GM21515 (cell line): ENCODE measurements around the gene ANKH.
"Not testable (repeated sequence)": the region's sequence is repeated elsewhere in the genome, so short reads cannot be mapped to it uniquely, and the experiment has no call there.

ENCODE experiments used
- ATAC-seq: cut with Tn5 transposase; IDR thresholded peaks from one replicate; pipeline ENCODE4 v1.9.1; 2021; ENCODE audit not compliant: unreplicated experiment

Gene ANKH

DNA sequence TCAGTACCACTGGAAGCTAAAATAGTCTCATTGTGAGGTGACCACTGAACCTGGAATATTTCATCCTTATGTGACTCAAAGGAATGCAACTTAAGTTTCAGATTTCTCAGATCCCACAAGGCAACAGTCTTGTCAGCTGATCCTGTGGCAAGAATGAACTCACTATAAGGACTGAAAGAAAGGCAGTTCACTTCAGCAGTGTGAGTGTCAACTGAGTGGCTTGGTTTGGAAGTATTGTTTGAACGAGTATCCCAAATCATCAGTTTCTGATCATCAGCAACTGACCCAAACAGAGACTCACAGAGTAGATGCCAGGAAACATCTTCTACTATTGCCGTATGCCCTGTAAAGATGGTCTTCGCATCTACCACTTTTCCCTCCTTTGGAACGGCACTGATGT lies 74.2 kb downstream of the ANKH start:
- not testable (repeated sequence) for ATAC-seq

DNA sequence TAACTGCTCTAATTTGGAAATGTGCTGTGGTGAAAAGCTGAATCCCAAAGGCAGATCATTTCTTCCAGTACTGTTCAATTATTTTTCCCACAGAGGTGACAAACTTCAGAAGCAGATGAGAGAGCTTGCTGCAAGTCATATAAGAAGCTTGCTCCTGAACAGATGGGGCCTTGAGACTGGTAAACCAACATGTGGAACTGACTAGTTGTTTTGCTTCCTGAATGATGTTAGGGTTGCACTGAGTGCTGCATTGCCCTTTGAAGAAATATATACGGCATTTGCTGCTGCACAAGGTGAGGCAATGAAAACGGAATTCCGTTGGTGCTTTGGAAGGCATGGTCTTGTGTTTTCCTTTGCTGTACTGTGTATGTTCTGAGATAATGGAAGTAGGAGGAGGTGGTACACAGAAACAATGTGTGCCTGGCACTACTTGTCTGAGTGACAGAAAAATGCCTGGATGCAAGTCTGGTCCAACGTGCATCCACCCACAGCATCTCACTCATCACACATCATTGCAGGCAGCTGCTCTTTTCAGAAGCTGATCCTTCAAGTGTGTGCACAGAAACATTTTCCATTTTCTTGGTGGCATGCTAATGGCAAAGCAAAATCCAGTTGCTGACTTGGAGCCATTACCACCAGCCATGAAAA lies 76.9 kb downstream of the ANKH start:
- no peak for ATAC-seq

DNA sequence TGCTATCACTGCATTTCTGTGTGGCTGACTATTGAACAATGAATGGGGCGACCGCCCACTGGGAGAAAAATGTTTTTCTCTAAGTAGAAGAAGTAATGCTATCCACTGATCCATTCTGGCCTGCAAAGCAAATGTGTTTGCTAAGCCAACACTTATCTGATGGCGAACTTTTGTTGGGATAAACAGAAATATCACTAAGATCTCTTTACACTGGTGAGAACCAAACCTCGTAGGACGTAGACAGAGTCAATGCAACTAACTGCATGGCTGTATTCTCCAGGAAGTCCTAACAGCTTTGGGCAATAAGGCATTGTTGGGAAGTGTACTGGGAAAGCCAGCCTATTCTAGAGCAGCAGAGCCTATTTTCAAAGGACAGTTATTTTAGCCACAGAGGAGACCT lies 77.7 kb downstream of the ANKH start:
- no peak for ATAC-seq

DNA sequence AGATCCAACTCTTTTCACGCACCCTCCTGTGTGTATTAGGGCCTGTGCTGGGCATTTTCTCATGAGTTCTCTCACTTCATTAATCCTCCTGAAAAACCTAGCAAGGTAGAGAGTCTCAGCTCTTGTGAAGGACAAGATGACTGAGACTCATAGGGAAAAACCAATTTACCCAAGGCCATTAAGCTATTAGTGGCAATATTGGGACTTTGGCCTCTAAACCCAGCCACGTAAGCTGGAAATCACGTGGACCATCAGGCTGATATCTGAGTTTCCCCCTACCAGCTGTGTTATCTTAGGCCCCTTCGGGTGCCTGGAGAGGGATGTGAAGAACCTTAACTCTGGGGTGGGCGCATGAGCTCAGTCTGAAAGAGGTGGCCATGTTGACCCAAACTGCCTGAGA lies 80.7 kb downstream of the ANKH start:
- no peak for ATAC-seq

DNA sequence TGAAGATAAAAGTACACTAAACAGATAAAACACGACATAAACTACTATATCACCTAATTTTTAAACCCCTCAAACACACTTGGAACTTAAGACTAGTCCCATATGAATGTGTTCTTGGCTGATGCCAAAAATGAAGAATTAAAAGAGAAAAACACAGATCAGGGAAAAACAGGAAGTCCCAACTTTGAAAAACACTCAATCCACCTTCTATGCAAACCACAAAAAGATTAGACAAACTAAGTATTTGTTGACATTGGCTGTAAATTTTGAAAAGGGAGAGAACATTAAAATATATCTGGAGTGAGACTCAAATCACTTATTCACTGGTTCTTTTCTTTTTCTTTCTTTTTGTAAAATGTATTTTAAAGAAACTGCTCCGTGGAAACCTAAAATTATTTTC lies 81.4 kb downstream of the ANKH start:
- ATAC-seq: no peak

DNA sequence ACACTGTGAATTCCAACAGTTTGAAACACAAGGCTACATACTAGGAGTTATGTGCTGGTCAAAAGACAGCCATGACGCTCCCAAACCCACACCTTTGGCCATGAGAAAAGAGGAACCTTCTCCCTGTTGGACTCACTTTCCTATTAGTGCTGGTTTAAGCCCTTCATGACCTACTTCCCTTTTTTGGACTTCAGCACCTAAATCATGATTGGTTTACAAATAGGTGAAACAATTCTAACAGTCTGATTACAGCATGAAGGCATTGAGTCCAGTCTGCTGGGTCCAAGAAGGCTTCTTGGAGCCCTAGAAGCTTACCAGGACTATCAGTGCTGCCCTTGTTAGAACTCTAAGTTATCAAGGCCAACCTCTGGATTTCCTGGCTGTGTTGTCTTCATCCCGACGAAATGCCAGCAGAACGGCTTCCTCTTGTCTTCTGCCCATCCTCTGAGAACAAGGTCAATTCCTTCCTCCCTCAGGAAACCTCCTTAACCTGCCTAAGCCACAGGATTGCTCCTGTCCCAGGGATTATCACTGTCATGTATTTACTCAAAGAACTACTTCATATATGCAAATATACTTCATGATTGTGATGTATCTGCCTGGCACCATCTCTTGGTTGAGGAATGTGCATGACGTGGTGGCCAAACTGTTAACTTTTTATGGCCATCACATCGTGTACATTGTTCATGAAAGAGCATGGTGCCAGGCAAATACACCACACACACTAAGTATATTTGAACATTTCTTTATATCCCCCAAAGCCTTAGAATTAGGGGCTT lies 83.6 kb downstream of the ANKH start:
- ATAC-seq: no peak

DNA sequence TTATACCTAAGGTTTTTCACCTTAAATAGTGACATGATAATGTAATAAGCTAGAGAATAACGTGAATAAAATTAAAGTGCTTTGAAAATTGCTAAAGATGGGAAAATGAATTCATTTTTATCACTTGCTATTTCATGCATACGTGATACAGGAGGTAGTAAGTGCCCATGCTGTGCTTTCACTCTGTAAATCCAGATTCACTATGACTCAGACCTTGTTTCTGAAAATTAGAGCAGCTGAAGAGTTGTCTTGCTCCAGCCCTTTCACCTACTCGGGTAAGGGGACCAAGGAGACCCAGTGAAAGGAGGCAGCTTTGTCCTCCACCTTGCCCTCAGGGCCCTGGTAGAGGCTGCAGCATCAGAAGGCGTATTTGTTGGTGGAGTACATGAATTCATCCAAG lies 87.9 kb downstream of the ANKH start:
- ATAC-seq: no peak

DNA sequence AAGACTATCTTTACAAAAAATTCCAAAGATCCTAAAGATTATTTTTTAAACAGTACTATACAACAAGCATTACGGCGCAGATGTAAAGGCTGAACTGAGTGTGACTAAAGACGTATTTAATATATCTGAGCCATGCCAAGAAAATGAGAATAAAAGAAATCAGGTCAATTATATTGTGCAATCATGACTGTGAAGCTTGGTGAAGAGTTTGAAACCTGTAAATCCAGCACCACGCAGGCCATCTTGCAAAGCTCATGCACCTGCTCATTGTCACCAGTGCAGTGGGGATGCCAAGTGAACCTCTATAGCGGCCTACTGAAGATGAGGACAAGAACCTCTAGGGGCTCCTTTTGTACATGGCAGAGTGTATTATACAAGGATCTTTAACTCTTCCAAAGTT lies 89.0 kb downstream of the ANKH start:
- no peak for ATAC-seq

DNA sequence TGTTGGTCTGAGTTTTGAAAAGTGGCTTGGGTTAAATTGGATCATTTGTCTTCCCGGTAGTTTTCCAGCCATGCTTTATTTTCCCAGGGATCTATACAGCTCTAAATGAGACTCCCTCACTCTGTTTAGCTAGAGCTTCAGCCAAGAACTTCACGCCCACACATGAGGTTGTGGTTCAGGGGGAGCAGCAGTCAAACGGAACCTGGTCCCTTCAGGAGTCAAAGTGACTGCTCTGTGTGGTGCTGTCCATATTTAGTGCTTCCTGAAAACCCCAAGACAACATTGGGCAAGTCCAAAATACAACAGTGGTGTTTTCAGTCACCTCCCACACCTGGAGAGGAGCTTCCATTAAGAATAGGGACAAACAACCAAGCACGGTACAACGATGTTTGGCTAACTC lies 90.5 kb downstream of the ANKH start:
- ATAC-seq: no peak

DNA sequence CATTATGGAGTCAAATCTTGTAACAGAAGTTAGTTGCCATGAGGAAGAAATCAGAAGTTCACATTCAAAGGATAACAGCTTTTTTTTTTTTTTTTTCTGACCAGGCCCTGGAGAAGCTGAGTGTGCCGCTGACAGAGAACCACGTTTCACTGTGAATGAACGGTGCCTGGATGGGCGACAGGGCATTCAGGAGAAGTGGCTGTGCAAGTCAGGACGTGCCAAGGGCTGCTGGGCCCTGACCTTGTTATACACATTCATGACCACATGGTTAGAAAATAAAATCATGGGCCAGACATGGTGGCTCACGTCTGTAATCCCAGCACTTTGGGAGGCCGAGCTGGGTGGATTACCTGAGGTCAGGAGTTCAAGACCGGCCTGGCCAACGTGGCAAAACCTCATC lies 91.6 kb downstream of the ANKH start:
- no peak for ATAC-seq

DNA sequence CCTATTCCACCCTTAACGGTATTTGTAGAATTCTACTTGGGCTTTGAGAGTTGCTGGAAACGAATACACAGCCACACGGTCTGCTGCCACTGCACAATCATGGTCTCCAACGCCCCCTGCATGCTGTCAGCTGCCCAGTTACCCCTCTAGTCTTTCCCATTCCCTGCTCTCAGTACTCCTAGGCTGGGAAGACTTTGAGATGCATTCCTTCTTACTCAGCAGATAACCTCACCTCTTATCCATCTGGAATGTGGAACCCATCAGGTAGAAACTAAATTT lies 92.8 kb downstream of the ANKH start:
- no peak for ATAC-seq

DNA sequence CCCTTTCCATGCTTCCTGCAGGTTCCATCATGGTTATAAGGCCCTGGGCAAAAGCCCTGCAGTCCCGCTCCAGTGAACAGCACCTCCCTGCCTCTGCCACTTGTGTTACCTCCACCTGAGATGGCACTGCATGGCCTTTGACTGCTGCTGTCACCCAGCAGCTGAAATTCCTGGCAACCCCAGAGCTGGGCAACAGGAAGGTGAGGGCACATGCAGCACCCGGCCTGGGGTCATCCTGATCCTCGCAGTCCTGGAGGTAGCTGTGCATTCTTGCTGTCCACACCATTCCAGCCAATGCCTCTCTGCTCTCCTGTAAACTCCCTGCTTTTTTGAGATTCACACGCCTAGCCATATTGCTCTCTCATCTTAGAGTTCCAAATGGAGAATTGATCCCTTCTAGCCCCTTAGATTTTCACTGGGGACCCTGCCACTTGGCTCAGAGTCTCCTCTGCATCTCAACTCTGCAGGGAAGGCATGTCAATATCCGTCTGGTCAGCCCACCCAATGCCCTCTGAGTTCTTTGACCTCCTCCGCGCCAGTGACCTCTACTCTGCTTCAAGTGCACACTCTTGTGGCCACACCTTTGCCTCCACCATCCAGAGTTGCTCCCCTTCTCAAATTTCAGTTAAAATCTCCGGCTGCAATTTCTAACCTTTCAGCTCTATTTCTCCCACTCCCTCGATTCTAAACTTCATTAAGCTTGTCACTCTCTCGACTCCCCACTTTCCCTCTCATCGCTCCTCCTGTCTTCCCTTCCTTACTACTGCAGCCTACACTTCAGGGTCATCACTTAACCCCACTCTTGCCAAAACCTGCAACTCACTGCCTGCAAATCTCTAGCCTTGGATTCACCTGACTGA lies 93.4 kb downstream of the ANKH start:
- no peak for ATAC-seq

DNA sequence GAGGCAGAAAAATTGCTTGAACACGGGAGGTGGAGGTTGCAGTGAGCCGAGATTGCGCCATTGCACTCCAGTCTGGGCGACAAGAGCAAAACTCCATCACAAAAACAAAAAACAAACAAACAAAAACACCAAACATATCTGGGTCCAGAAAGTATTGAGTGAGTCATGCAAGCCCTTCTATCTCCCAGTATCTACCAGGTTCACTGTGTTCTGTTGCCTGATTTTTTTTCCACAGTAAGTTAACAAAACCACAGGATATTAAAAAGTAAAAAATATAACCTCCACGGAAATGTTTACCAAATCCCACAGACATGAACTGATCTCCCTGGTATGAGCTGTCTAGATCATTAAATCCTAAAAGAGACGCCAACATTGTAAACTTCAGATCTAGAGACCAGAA lies 94.4 kb downstream of the ANKH start:
- no peak for ATAC-seq

DNA sequence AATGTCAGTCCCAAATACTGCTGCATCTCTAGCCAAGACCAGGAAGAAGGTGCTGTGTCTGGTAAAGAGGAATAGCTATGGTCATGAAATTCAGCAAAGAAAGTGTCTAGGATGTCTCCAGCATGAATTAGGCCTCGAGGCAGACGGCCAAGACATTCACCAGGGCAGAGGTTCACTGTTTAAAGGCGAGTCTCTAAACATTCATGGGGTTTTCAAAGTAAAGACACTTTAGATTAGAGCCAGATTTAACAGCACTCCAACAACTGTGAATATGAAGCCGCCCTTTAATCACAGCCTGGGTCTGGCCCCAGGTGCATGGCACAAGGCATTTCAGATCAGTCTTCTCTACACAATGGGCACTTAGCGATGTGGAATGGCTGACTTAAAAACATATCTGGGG lies 95.0 kb downstream of the ANKH start:
- no peak for ATAC-seq

DNA sequence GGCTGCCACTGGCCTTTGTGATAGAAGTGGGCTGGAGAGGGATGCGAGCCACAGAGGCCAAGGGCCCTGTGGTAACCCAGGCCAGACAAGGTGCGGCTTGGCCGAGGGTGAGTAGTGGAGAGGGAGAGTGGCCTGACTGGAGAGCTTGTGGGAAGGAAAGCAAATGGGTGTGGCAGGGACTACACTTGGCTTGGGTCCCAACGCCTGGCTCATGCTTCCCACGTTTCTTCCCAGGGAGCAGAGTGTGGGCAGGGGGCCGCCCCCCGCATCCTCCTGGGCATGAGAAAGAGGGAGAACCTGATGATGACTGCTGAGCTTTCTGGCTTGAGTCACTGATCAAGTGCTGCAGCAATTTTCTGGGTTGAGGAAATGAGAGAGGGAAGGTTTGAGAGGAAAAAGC lies 95.7 kb downstream of the ANKH start:
- no peak for ATAC-seq

DNA sequence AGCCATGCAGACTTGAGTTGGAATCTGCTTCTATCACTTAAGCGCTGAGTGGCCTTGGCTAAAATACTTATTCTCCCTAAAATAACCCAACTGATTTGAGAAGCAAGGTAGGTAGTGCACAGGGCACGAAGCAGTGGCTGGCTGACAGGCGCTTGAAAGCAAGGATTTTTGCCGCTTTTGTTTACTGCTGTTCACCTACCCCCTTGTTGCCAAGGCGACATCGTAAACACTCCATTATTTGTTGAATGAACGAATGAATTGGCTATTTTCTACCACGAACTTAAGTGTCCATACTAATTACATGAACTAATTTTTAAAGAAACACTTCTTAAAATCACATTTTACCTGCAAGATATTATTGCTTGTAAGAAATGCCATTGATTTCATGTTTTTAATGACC lies 98.0 kb downstream of the ANKH start:
- no peak for ATAC-seq

DNA sequence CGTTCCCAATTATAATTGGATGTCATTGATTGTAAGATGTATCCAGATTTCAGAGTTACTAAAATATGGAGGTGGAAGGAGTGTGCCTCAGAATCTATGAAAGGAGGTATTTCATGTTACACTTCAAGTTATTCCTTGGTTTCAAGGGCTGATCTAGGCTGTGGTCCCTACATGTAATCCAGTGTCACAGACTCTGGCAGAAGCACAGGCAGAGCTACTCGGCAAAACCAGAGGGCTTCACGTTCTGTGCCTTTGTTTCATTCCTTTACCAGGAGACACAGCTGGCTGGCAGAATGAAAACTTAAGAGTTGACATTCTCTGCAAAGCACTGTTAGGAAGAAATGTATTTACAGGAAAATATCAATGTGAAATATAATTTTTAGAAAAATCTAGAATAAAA lies 99.6 kb downstream of the ANKH start:
- no peak for ATAC-seq

DNA sequence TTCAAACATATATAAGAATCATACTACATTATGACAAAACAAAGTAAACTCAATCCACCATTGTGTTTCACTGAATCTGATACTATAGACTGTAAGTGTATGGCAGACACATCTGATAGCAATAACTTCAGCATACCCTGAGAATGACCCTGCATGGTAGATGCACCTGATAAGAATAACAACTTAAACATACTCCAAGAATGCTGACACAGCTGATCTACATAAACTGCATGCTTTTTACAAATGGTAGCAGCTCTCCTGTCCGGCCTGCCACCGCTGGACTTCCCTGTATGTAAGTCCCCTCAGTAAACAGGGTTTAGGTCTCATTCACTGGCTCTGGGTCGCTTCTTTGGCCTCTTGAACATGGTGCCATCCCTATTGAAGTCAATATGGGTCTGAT lies 100.4 kb downstream of the ANKH start:
- no peak for ATAC-seq

DNA sequence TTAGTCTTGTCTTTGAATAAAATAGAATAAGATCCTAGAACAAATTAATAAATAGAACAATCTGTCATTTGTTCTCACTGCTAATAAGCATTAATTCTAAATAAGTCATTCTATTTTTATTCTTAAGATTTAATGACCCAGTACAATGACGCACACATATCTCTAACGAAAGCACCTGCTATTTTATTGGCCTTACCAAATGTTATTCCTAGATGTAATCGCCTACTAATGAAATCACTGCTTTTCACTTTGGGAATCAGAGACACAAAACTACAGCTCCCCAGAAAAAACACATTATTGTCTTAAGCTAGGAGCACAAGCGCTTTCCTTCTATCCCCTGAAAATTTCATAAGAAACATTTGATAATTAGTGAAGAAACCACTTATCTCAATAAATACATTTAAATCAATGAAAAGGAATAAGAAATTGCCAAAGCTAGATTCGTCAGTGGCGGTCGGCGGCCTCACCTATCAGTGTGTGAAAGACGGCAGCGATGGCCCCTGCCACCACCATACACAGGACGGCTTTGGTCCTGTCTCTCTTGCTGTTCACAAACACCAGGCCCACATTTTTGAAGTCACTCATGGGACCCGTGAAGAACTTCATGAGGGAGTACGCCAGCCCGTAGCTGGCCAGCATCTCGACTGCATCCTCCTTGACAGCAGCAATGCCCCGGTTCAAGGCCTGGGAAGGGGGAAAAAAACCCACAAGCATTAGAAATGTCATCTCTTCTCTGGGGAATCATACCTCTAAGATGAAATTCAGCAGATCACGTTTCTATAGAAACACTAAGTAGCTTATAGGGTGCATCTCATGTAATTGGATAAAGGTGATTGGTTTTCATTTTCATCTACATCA lies 102.8 kb downstream of the ANKH start:
- no peak for ATAC-seq

DNA sequence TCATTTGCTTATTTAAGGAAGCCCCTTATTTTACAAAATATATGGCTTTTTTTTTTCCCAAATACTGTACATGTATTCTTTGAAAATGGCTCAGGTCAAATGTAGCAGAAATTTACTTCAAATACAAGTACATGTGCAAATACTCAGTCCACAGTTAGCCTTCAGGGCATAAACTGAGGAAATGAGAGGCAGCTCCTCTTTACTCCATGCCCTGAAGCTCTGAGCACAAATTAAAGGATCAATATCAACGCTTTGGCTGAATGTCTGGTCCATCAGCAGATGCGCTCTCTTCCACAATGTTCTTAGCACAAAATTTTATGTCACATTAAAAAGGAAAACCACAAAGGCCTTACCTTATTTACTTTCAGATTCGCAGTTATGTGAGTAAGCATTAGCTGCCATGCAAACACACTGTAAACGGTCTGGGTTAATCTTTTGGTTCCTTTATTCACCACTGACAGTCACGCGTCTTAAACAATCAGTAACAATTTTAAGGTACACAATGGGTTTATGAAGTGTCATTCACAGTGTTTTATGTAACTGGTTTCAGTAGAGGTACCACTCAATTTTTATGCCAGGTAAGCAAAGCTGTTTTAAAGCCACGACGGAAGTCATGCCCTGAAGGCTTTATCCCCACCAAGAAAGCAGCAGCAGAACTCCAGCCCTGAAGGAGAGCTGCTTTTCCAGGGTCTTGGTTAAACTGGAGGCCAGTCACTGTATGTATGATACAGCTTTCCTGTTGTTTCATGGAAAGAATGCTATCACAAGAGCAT lies 103.7 kb downstream of the ANKH start:
- ATAC-seq: no peak

DNA sequence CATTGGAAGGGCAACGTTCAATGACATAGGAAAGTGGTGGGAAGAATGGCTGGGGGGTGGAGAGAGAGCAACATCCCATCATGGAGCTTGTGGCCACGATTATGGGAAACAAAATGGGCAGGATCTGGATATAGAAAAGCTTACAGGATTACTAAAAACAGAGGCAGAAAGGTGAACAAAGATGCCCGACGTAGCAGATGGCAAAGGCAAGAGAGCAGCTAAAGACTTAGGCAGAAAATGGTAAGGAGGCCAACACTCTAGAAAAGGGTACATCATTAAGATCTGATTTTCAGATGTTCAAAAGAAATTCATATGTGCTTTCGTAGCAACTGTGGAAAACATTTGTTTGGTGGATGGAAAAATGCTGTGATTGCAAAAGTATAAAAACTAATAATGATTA lies 104.5 kb downstream of the ANKH start:
- ATAC-seq: no peak
